DMS 273 (cell line): ENCODE measurements around the gene CSNK1G2.

ENCODE experiments used
- DNase-seq: peaks from one replicate; lab custom pipeline; 2025; ENCODE audit not compliant: unreplicated experiment; lab: John Stamatoyannopoulos, UW

Gene CSNK1G2

GRCh38 chr19:1917926-1918325, 23.0 kb upstream of the CSNK1G2 start:
- DNase-seq = no peak

- DNase-seq = no peak
Measured at GRCh38 chr19:1918975-1919374, 22.0 kb upstream of the CSNK1G2 start.

- no peak for DNase-seq
Measured at GRCh38 chr19:1920644-1921043, 20.3 kb upstream of the CSNK1G2 start.

GRCh38 chr19:1921326-1921725, 19.6 kb upstream of the CSNK1G2 start:
- DNase-seq = no peak

- DNase-seq = no peak
Measured at GRCh38 chr19:1921825-1922224, 19.1 kb upstream of the CSNK1G2 start.

- no peak for DNase-seq
Measured at GRCh38 chr19:1922803-1923202, 18.2 kb upstream of the CSNK1G2 start.

- DNase-seq = no peak
Measured at GRCh38 chr19:1923319-1923718, 17.7 kb upstream of the CSNK1G2 start.

- DNase-seq = no peak
Measured at GRCh38 chr19:1924320-1924961, 16.5 kb upstream of the CSNK1G2 start.

GRCh38 chr19:1925544-1925943, 15.4 kb upstream of the CSNK1G2 start:
- no peak for DNase-seq

- DNase-seq = peak; percentile 94
Measured at GRCh38 chr19:1929021-1929742, 11.8 kb upstream of the CSNK1G2 start.

- no peak for DNase-seq
Measured at GRCh38 chr19:1931445-1931844, 9.5 kb upstream of the CSNK1G2 start.

- no peak for DNase-seq
Measured at GRCh38 chr19:1932395-1932794, 8.6 kb upstream of the CSNK1G2 start.

GRCh38 chr19:1933244-1933643, 7.7 kb upstream of the CSNK1G2 start:
- no peak for DNase-seq

GRCh38 chr19:1933942-1934341, 7.0 kb upstream of the CSNK1G2 start:
- no peak for DNase-seq

GRCh38 chr19:1935484-1936208, 5.3 kb upstream of the CSNK1G2 start:
- peak; percentile 60 for DNase-seq

GRCh38 chr19:1936430-1936829, 4.5 kb upstream of the CSNK1G2 start:
- DNase-seq = no peak

GRCh38 chr19:1936916-1937610, 3.9 kb upstream of the CSNK1G2 start:
- no peak for DNase-seq

- DNase-seq = no peak
Measured at GRCh38 chr19:1938071-1938470, 2.9 kb upstream of the CSNK1G2 start.

- DNase-seq = peak; percentile 77
Measured at GRCh38 chr19:1942078-1942933, 1.3 kb downstream of the CSNK1G2 start.

- DNase-seq = no peak
Measured at GRCh38 chr19:1942934-1943555, 2.1 kb downstream of the CSNK1G2 start.
